Measurements from ENCODE around the gene UBR1. TPM values are rescaled to one million over a fixed set of nuclear protein-coding genes. Genes with fewer than 3 reads are reported as not detected.
"Not testable (repeated sequence)": the region's sequence is repeated elsewhere in the genome, so short reads cannot be mapped to it uniquely, and the experiment has no call there.

UBR1 gene
- total RNA-seq, 2 experiments from 2014 or later, result 42.6 to 45.9 TPM

DNA sequence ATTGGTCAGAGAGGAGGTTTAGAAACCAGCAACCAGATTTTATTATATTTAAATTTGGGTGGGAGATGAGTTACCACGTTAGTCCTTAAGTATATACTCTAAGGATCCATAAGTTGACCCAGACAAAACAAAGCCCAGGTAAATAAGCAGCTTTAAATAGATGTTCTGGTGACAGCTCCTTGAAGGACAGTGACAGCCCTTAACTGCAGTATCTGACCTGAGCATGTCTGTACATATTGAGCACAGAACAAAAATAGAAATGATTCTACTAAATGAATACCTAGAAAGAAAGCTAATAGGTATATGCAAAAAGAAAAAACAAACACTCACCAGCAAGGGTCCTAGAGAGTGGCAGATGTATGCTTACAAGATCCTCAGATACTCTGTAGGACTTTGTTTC lies 63.0 kb downstream of the UBR1 start:
- H3K27ac Mint-ChIP-seq, result no peak overlapping the region
- POLR2A ChIA-PET, result no interaction called here
- no peaks in the 10 kb centered on the region for H3K9me3 Mint-ChIP-seq
- Histone ChIP-seq H3K9me3 (ENCODE audit: control insufficient read depth in 1 of 2, insufficient read depth in 1 of 2, low read length in 2 of 2) (peaks cover 0 to 4% of the 10 kb centered on the region in 2 experiments), H3K27me3 (ENCODE audit: control insufficient read depth in 1 of 2, insufficient read depth in 2 of 2, low read length in 2 of 2) (no peaks in the 10 kb centered on the region), H3K4me1 (ENCODE audit: insufficient read depth, low read length) (no peaks in the 10 kb centered on the region), H3K4me3 (ENCODE audit: low read length) (no peak overlapping the region), H3K36me3 (ENCODE audit: insufficient read depth, low read length) (peaks cover 58% of the 10 kb centered on the region), H3K27ac (ENCODE audit: low read depth in 1 of 2, low read length in 2 of 2) (no peak overlapping the region)
- intact Hi-C loops (cut with DNase I, micrococcal nuclease), result no loop called here
- ATAC-seq (ENCODE audit: poor library complexity) (no peak), DNase-seq (no peak)
- H3K4me3 Mint-ChIP-seq, result no peak overlapping the region
- H3K4me1 Mint-ChIP-seq (ENCODE audit: low read depth), result no peaks in the 10 kb centered on the region
- CTCF ChIA-PET, result no interaction called here
- peaks cover 93% of the 10 kb centered on the region for H3K36me3 Mint-ChIP-seq (ENCODE audit: low read depth)
- TF ChIP-seq, protein P1, sequence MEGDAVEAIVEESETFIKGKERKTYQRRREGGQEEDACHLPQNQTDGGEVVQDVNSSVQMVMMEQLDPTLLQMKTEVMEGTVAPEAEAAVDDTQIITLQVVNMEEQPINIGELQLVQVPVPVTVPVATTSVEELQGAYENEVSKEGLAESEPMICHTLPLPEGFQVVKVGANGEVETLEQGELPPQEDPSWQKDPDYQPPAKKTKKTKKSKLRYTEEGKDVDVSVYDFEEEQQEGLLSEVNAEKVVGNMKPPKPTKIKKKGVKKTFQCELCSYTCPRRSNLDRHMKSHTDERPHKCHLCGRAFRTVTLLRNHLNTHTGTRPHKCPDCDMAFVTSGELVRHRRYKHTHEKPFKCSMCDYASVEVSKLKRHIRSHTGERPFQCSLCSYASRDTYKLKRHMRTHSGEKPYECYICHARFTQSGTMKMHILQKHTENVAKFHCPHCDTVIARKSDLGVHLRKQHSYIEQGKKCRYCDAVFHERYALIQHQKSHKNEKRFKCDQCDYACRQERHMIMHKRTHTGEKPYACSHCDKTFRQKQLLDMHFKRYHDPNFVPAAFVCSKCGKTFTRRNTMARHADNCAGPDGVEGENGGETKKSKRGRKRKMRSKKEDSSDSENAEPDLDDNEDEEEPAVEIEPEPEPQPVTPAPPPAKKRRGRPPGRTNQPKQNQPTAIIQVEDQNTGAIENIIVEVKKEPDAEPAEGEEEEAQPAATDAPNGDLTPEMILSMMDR (IDR thresholded peaks at IDR 0.05), result no peak
- no peaks in the 10 kb centered on the region for H3K27me3 Mint-ChIP-seq

DNA sequence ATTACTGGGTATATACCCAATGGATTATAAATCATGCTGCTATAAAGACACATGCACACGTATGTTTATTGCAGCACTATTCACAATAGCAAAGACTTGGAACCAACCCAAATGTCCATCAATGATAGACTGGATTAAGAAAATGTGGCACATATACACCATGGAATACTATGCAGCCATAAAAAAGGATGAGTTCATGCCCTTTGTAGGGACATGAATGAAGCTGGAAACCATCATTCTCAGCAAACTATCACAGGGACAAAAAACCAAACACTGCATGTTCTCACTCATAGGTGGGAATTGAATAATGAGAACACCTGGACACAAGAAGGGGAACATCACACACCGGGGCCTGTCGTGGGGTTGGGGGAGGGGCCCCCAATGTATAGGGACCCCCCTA lies 64.8 kb downstream of the UBR1 start:
- CTCF ChIA-PET; H3K4me1 Mint-ChIP-seq (ENCODE audit: low read depth); H3K4me1 ChIP-seq (ENCODE audit: insufficient read depth, low read length); ATAC-seq (ENCODE audit: poor library complexity); H3K27me3 Mint-ChIP-seq; H3K4me3 Mint-ChIP-seq; H3K9me3 ChIP-seq (ENCODE audit: control insufficient read depth in 1 of 2, insufficient read depth in 1 of 2, low read length in 2 of 2); H3K4me3 ChIP-seq (ENCODE audit: low read length); H3K27ac ChIP-seq (ENCODE audit: low read depth in 1 of 2, low read length in 2 of 2); intact Hi-C loops (cut with DNase I, micrococcal nuclease); H3K9me3 Mint-ChIP-seq; POLR2A ChIA-PET; H3K27me3 ChIP-seq (ENCODE audit: control insufficient read depth in 1 of 2, insufficient read depth in 2 of 2, low read length in 2 of 2); DNase-seq; H3K27ac Mint-ChIP-seq: not testable (repeated sequence)
- peaks cover 58% of the 10 kb centered on the region for H3K36me3 ChIP-seq (ENCODE audit: insufficient read depth, low read length)
- H3K36me3 Mint-ChIP-seq (ENCODE audit: low read depth), result peaks cover 93% of the 10 kb centered on the region

DNA sequence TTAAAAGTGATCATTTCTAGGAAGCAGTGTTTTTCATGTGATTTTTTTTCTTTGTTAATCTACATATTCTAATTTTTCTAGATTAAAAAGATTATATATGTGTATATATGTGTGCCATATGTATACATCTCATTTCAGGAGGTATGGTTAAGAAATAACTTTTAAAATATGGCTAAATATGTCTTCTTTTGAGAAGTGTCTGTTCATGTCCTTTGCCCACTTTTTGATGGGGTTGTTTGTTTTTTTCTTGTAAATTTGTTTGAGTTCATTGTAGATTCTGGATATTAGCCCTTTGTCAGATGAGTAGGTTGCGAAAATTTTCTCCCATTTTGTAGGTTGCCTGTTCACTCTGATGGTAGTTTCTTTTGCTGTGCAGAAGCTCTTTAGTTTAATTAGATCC lies 70.6 kb downstream of the UBR1 start:
- ATAC-seq (ENCODE audit: poor library complexity); H3K9me3 Mint-ChIP-seq; H3K4me3 ChIP-seq (ENCODE audit: low read length); CTCF ChIA-PET; DNase-seq; H3K4me3 Mint-ChIP-seq; H3K27ac Mint-ChIP-seq; H3K4me1 Mint-ChIP-seq (ENCODE audit: low read depth); H3K9me3 ChIP-seq (ENCODE audit: control insufficient read depth in 1 of 2, insufficient read depth in 1 of 2, low read length in 2 of 2); H3K27me3 ChIP-seq (ENCODE audit: control insufficient read depth in 1 of 2, insufficient read depth in 2 of 2, low read length in 2 of 2); H3K27me3 Mint-ChIP-seq; intact Hi-C loops (cut with DNase I, micrococcal nuclease); H3K27ac ChIP-seq (ENCODE audit: low read depth in 1 of 2, low read length in 2 of 2); H3K4me1 ChIP-seq (ENCODE audit: insufficient read depth, low read length): not testable (repeated sequence)
- peaks cover 82% of the 10 kb centered on the region for H3K36me3 Mint-ChIP-seq (ENCODE audit: low read depth)
- peaks cover 55% of the 10 kb centered on the region for H3K36me3 ChIP-seq (ENCODE audit: insufficient read depth, low read length)
- POLR2A ChIA-PET, result interaction anchor here (0.7 kb wide), 1 partner anchor 36 kb away, joined by 3 read pairs; no protein-coding TSS in a partner anchor

DNA sequence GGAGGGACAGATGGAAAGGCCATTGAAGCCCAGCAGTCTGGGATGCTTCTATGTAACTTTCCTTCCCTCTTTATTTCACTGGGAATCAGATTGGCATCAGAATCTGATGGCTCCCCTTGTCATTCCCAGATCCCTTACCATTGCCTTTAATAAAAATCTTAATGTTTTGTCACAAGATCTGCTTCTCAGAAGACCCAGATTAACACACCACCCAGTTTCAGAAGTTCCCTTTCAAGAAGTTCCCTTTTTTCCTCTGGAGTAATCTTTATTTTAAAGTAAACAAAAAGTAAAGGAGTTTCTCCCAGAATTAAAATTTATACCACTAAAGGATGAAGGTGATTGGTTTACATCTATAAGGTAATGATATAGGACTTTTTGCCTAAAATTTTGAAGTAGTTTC lies 76.4 kb downstream of the UBR1 start:
- TF ChIP-seq, protein P1 (IDR thresholded peaks at IDR 0.05), result no peak
- Histone ChIP-seq H3K27ac (ENCODE audit: low read depth in 1 of 2, low read length in 2 of 2) (no peak overlapping the region), H3K4me1 (ENCODE audit: insufficient read depth, low read length) (no peaks in the 10 kb centered on the region), H3K9me3 (ENCODE audit: control insufficient read depth in 1 of 2, insufficient read depth in 1 of 2, low read length in 2 of 2) (no peaks in the 10 kb centered on the region), H3K27me3 (ENCODE audit: control insufficient read depth in 1 of 2, insufficient read depth in 2 of 2, low read length in 2 of 2) (no peaks in the 10 kb centered on the region), H3K4me3 (ENCODE audit: low read length) (no peak overlapping the region), H3K36me3 (ENCODE audit: insufficient read depth, low read length) (peaks cover 75% of the 10 kb centered on the region)
- H3K27me3 Mint-ChIP-seq, result no peaks in the 10 kb centered on the region
- intact Hi-C loops (cut with DNase I, micrococcal nuclease), result no loop called here
- H3K4me1 Mint-ChIP-seq (ENCODE audit: low read depth), result no peaks in the 10 kb centered on the region
- H3K27ac Mint-ChIP-seq, result no peak overlapping the region
- no peak for DNase-seq
- H3K36me3 Mint-ChIP-seq (ENCODE audit: low read depth), result peaks cover 87% of the 10 kb centered on the region
- H3K9me3 Mint-ChIP-seq, result no peaks in the 10 kb centered on the region
- POLR2A ChIA-PET, result no interaction called here
- ATAC-seq (ENCODE audit: poor library complexity), result no peak
- no peak overlapping the region for H3K4me3 Mint-ChIP-seq
- CTCF ChIA-PET, result no interaction called here
